Left forelimb (tissue), 1 donor: Measurements from ENCODE around the gene FAM222A.

Source experiments
- DNase-seq: peaks from one replicate; pipeline ENCODE4 v3.0.0-alpha.2; 2018; ENCODE audit warnings: low spot score

Gene FAM222A

GRCh38 chr12:109760031-109760929, 46.7 kb downstream of the FAM222A start:
- DNase-seq: peak; percentile 54

- DNase-seq: peak; percentile 62
These were observed 47.6 kb downstream of the FAM222A start for GRCh38 chr12:109760930-109761921.

GRCh38 chr12:109762071-109762672, 48.5 kb downstream of the FAM222A start:
- DNase-seq: peak; percentile 22

- DNase-seq: peak; percentile 55
These were observed 49.1 kb downstream of the FAM222A start for GRCh38 chr12:109762673-109763191.

GRCh38 chr12:109763201-109763841, 49.7 kb downstream of the FAM222A start:
- no peak for DNase-seq

GRCh38 chr12:109764123-109764522, 50.5 kb downstream of the FAM222A start:
- no peak for DNase-seq

- DNase-seq: peak; percentile 57
These were observed 51.3 kb downstream of the FAM222A start for GRCh38 chr12:109764776-109765445.

GRCh38 chr12:109765446-109765810, 51.8 kb downstream of the FAM222A start:
- peak; percentile 31 for DNase-seq

- peak; percentile 46 for DNase-seq
These were observed 52.7 kb downstream of the FAM222A start for GRCh38 chr12:109766251-109766778.

- no peak for DNase-seq
These were observed 53.8 kb downstream of the FAM222A start for GRCh38 chr12:109767456-109767855.

GRCh38 chr12:109767991-109768900, 54.6 kb downstream of the FAM222A start:
- no peak for DNase-seq

- DNase-seq: no peak
These were observed 55.5 kb downstream of the FAM222A start for GRCh38 chr12:109768901-109769670.

GRCh38 chr12:109770104-109770860, 56.7 kb downstream of the FAM222A start:
- DNase-seq: no peak

- DNase-seq: no peak
These were observed 57.4 kb downstream of the FAM222A start for GRCh38 chr12:109770861-109771670.

- no peak for DNase-seq
These were observed 58.4 kb downstream of the FAM222A start for GRCh38 chr12:109771746-109772621.
